Skeletal muscle cell (primary cell): ENCODE measurements around the gene CITED1.

ENCODE experiments used
- DNase-seq: peaks from one replicate; pipeline ENCODE4 v3.0.0-alpha.2; 2010; ENCODE audit warnings: low read depth
- H3K4me3 ChIP-seq: 2 replicates; pipeline ENCODE4 v1.5.1; 2011; ENCODE audit warnings: low read depth, mild to moderate bottlenecking, control low read depth, low read length, moderate library complexity

Gene CITED1

DNA sequence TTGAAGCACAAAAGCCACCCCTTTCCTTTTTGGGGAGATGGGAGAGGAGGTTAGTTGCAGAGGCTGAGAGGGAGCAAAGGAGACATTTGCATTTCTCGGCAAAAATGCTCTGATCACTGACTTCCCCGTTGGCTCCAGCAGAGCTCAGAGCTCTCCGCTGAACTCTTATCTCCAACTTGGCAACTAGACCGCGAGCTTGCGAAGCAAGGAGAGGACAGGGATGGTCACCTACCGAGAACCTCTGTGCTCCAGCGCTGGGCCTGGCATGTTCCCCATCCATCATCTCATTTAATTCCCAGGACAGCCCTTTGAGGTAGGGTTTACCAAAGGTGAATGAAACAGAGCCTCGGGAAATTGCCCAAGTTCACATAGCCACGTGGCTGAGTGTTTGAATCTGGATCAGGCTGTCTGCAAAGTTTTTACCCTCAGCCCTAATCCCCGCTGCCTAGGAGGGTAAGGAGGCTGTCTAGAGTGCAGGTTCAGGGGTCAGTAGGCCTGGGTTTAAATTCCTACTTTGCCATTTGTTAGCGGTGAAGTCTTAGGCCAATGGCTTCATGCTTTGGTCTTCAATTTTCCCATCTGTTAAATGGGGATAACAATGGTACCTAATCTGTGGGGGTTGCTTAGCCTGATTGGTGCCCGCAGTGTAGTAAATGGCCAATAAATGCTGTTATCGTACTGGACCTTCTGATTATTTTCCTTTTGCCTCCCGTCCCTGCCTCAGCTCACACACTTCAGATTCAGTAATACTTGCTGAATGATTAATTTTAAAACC lies 3.8 kb upstream of the CITED1 start:
- peak overlapping the region; percentile 16 for H3K4me3 ChIP-seq
- no peak for DNase-seq

DNA sequence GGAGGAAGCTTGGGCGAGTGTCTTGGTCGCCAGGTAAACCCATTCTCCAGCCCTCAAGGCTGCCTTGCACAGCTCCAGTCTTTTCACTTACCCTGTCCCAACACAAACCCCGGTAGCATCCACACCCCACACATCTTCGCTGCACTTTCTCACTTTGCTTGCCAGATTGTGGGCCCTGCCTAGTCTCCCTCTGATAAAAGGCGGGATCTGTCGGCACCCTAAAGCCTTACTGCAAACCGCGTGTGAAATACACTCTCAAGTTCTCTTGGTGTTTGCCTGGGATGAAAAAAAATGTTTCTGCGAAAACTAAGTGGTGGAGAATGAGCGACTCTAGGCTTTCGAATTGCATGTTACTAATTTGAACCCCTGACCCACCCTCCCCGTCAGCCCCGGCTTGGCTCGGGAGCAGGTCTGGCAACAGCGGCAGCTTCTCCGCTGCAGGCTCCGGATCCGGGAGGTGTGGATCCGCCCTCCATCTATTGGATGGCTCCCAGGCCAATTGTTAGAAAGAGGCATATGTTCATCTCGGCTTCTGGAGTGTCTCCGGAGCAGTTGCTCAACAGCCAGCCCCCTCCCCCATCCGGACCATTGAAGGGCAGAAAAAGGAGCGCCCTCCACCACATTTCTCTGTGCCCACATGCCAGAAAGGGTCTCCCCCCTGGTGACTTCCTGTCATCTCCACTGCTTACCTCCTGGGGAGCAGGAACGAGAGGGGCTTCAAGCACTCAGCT lies 3.0 kb upstream of the CITED1 start:
- DNase-seq, result peak; percentile 16
- H3K4me3 ChIP-seq, result peak overlapping the region; percentile 16

DNA sequence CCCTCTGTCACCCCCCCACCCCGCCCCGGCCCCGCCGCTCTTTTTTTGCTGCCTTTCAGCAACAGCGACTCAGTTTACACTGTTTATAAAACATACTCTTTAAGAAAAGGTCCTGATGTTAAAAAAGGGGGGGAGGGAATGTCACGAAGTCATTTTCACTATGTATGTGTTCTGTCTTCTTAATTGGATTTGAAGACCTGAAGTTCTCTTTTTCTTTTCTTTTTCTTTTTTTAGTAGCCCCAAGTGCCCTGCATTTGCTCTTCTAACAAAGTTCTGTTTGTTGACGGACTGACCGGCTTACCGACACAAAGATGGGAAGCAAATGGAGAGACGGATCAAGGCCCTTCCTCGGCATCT lies 2.5 kb upstream of the CITED1 start:
- H3K4me3 ChIP-seq, result no peak overlapping the region
- no peak for DNase-seq

DNA sequence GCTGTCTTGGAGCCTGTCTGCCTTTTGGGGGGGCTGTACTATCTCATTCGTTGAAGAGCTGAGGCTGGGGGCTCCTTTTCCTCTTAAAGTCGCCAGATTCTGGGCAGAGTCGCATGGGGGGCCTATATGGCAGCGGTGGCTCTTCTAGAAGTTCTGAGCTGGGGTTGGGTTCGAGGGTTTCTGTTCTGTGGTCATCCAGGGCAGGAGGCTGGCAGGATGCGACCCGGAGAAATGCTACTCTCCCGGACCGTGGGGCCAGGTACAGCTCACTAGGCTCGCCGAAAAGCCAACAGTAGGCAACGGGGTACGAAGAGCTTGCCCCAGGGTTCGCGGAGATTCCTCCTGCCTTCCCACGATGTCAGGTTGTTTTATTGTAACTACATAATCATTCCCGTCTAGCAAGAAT lies 1.9 kb upstream of the CITED1 start:
- no peak for DNase-seq
- H3K4me3 ChIP-seq, result no peak overlapping the region

DNA sequence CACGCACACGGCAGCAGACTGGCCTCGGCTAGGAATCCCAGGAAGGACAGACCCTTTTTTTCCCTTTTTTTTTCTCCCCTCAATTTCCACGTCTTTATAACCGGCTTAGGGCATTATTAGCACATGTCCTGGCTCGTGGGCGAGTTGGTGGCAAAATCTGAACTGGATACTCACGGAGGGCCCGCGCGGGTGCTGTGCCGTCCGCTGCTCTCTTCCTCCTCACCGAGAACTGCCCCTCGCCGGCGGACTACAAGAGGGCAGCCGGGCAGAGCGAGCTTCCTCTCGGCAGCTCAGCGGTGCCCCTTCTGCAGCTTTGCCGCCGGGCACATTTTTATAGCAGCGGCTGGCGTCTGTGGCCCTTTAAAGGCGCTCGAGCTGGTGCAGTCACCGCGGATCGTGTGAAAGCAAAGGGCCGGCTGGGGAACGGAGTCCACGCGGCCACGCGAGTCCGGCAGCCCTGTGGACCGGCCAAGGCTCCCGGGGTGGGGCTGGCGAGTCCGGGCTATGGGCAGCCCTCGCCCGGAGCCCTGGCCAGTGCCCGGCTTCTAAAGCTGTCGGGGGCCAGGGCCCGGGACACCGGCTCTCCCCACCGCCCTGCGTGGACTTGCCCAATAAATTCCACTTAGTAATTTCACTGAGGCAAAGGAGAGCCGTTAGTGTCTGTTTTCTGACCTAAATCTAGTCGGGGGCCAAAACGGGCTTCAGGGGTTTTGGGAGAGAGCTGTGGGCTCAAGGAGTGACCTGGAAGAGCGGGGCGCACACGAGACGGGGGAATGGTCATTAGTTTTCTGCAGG lies 1.3 kb upstream of the CITED1 start:
- peak overlapping the region; percentile 52 for H3K4me3 ChIP-seq
- peak; percentile 30 for DNase-seq

DNA sequence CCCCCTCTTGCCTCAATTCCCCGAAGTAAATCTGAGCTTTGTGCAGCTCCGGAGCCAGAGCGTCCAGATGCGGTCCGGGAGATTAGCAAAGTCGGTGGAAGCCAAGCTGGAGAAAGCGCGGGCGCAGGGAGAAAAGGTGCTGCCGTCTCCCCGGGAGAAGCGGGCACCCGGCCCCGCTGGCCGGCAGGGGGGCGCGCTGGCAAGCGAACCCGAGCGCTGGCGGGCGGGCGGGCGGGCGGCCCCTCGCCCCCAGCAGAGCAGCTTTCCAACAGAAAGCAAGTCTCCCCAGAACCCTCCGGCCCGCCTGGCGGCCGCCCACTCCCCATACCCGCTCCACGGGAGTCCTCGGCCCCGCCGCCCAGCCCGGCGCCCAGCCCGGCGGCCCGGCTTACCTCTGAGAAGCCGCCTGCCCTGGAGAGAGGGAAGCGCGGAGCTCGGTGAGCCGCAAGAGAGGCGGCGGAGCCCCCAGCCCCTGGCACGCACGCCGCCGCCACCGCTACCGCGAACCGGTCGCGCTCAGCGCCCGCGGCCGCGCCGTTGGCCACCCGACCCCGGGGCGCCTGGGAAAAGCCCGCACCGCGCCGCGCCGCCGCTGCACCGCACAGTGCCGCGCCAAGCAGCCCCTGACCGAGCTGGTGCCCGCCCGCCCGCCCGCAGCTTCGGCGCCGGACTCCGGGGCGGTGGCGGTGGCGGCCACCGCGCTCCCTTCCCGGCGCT lies 529 bp upstream of the CITED1 start:
- H3K4me3 ChIP-seq, result peak overlapping the region; percentile 52

DNA sequence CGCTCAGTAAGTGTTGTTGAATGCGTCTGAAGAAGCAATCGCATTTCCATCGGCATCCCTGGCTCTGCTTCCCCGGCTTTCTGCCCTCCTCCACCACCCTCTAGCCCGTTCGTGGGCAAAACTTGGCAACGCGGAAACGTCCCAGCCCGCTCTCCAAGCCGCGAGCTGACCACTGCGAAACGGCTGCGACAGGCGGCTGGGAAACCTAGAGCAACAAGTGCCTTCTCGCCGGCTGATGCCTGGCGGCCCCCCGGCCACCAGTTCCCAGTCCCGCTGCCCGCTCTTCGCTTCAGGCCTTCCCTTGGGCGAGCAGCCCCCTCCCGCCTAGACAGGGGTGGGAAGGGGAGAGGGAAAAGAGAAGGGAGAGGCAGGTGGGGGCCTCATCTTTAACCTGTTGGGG lies 837 bp downstream of the CITED1 start:
- no peak for DNase-seq
- H3K4me3 ChIP-seq, result peak overlapping the region; percentile 52

More for the DNA sequence above, 529 bp upstream of the CITED1 start:
- no peak for DNase-seq

DNA sequence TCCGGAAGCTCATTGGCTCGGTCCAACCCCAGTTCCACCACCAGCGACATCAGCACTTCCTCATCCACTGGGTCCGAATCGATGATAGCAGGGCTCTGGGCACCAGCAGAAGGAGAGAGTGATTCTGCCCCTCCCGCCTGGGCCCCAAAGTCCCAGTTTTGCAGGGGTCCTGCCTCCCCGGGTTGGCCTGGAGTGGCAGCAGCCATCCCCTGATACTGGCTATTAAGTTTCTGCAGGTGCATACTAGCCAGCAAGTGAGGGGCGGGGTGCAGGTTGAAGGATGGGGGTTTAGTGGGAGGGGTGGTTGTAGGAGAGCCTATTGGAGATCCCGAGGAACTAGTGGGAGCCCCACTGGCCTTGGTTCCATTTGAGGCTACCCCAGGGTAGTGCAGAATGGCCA lies 3.9 kb downstream of the CITED1 start:
- no peak overlapping the region for H3K4me3 ChIP-seq
- DNase-seq, result no peak

DNA sequence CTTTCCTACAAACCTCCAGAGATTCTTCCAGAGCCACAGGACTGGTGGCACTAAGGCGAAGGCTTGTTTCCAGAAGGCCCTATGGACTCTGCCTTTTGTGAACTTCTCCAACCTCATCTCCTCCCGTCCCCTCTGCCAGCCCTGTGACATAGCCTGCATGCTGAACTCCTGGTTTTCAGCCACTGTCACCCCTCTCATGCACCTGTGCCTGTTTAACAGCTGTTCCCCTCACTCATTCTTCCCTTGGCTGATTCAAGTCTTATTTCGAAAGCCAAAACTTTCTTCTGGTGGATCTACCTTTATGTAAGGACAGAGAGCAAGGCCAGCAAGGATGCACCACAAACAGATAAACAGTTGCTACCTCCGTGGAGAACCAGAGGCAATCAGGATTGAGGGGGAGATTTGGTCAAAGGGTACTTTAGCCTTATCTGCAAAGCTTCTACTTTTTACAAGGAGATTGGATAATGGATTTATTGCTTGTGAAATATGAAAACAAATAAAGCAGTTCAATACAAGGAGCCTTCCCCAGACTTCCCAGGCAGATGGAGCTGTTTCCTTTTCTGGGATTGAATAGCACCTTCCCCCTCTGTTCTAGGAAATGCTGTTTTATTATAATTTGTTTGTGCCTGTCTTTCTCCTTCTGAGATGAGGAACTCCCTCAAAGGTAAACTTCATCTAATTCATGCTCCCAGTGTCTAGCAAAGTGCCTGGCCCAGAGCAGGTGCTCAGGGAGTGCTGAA lies 5.7 kb downstream of the CITED1 start:
- no peak for DNase-seq
- no peak overlapping the region for H3K4me3 ChIP-seq

DNA sequence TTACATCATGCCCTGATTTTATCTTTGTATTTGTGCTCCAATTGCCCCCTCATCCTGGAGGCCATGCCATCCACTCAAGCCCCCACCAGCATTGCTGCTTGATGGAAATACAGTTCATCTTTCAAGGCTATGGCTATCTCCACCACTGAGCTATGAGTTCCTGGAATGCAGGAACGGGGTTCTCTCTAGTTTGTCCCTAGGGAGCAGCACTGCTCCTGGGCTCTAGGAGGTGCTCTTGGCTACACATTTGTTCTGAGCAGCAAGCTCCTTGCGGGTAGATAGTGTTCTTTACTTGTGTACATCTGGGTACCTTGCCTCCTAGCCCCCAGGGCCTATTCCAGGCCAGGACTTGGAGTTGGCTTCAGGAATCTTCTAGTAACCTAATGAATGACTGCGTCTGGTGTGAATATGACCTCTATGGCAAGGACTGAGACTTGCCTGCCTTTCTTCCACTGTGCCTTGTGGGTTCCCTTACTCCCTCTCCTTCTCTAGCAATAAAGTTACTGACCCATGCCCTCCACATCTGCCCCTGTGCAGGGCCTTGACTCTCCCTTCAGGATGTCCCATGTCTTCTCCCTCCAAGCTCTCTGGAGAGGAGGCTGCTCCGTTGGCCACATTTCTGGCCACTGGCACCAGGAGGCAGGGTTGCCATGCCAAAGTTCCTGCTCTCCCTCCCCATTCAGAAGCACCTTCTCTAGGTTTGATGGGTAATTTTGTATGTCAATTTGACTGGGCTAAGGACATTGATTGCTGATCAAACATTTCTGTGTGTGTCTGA lies 7.6 kb downstream of the CITED1 start:
- no peak overlapping the region for H3K4me3 ChIP-seq
- no peak for DNase-seq

DNA sequence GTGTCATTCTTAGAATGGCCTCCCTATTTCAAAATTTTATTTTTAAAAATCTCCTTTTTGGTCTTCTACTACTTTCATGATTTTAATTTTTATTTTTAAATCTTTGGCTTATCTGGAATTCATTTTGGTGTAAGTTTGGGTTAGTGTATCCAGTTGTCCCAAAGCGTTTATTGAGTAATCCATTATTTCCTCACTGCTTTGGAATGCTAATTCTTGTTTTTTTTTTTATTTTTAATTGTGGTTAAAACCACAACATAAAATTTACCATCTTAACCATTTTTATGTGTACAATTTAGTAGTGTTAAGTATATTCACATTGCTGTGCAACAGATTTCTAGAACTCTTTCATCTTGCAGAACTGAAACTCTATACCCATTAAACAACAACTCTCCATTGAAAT lies 8.7 kb downstream of the CITED1 start:
- H3K4me3 ChIP-seq, result no peak overlapping the region
- DNase-seq, result no peak

DNA sequence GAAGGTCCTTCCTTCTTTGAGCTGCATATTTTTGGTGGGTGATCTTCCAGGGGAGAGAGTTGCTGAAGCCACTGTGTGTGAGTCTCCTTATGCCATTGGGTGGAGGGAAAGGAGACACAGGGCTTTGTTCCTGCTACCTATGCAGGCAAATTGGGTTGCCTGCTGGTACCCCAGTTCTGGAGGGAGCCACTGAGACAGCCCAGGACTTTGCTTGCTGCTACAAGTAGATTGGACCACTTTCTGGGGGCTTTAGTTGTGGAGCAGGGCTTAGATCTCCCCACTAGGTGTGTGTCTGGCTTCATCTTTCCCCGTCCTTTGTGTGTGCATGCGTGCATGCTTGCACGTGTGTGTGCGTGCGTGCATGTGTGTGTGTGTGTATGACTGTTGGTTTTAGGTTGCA lies 10.0 kb downstream of the CITED1 start:
- H3K4me3 ChIP-seq, result no peak overlapping the region
- DNase-seq, result no peak

DNA sequence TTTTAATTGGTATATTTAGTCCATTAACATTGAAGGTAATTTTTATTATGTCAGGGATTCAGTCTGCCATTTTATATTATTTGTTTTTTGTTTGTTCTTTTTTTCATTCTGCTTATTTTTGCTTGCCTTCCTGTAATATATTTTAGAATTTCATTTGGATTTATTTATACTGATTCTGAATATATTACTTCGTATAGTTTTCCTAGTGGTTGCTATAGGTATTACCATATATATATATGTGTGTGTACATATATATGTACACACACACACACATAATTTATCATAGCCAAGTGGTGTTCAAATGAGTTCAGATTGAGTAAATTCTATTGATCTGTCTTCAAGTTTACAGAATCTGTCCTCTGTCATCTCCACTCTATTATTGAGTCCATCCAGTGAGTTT lies 11.2 kb downstream of the CITED1 start:
- no peak overlapping the region for H3K4me3 ChIP-seq
- DNase-seq, result no peak

DNA sequence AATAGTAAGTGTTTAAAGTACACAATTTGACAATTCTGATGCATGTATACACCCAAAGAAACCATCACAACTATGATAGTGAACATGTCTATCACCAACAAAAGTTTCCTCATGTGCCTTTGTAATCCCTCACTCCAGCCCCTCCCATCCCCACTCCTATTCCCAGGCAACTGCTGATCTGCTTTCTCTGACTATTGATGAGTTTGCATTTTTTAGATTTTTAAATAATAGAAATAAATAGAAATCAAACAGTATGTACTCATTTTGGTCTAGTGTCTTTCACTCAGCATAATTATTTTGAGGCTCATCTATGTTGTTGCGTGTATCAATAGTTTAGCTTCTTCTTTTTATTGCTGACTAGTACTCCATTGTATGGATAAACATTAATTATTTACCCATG lies 23.4 kb downstream of the CITED1 start:
- no peak overlapping the region for H3K4me3 ChIP-seq
- no peak for DNase-seq

DNA sequence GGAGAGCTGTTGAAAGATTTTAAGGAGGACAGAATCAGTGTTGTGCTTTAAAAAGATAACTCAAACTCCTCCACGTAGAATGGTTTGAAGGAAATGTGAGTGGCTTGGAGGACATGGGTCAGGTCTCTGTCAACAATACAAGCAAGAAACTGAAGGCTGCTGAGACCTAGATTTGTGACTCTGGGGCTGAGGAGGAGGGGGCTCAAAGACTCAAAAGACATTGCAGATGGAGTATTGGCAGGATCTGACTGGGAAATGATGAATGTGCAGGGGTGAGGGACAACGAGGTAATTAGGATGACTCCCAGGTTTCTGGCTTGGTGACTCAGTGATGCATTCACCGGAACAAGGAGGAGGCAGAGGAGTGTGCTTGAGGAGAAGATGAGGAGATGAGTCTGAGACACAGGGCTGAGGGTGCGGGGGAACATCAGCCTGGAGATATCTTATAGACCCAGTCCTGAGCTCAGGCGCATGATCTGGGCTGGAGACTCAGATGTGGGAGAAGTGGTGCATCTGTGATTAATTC lies 25.3 kb downstream of the CITED1 start:
- H3K4me3 ChIP-seq, result no peak overlapping the region
- peak; percentile 15 for DNase-seq

DNA sequence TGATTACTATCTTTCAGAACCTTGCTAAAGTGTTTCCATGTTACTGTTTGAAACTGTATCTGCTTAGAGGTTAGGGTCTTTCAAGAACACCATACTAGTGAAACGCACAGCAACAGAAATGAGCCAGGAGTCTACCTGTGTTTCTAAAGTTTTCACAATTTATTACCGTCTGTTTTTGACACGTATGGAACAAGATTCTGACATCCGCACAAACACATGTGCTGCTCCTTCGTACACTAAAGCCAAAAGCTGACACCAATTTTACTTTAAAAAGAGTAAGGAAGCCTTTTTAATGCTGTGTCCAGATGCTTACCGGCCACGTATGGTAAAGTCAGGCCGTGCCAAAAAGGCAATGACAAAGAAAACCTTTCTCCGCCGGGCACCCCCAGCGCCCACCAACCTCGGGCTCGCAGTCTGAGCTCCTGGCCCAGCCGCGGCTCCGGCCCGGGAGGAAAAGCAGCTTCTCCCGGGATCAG lies 29.2 kb downstream of the CITED1 start:
- H3K4me3 ChIP-seq, result peak overlapping the region; percentile 69
- no peak for DNase-seq

DNA sequence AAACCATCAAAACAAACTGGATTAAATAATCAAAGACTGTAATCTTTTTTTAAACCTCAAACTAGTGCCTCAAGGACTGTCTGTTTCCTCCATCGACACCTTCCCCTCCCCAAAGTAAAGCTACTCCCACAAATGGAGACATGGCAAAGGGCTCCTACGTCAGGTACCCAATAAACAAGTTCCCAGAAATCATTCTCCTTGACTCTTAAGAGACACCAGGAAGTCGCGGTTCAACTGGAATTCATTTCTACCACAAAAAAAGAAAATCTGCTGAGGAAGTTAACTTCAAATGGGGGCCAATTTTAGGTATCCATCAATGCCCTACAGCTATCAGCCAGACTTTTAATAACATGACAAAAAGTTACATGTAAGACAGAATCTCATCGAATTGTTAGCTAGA lies 31.2 kb downstream of the CITED1 start:
- H3K4me3 ChIP-seq, result no peak overlapping the region
- DNase-seq, result no peak

DNA sequence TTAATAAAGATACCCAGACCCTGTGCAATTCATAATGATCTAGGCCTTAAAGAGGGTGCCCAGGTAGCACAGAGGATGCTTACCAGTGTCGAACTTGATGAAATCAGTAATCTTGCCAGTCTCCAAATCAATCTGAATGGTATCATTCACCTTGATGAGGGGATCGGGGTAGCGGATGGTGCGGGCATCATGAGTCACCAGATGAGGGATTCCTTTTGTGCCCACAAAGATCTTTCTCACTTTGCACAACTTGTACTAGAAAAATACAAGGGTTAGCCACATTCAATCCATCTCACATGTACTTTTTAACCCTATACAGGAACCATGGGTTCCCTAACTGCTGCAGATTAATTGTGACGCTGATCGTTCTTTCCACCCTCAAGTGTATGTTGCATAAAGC lies 32.0 kb downstream of the CITED1 start:
- H3K4me3 ChIP-seq, result no peak overlapping the region

More for the DNA sequence above, 32.0 kb downstream of the CITED1 start:
- no peak for DNase-seq
